GM12891 (cell line): ENCODE results near the gene CCDC51.

Source experiments
- POLR2A ChIP-seq: IDR thresholded peaks from 2 replicates; pipeline ENCODE4 v1.6.1; 2011; ENCODE audit warnings: low read depth, low read length, control low read depth
- POLR2AphosphoS5 ChIP-seq: IDR thresholded peaks from 2 replicates; pipeline ENCODE4 v1.6.1; 2011; ENCODE audit warnings: low read depth, low read length, control low read depth

DNA sequence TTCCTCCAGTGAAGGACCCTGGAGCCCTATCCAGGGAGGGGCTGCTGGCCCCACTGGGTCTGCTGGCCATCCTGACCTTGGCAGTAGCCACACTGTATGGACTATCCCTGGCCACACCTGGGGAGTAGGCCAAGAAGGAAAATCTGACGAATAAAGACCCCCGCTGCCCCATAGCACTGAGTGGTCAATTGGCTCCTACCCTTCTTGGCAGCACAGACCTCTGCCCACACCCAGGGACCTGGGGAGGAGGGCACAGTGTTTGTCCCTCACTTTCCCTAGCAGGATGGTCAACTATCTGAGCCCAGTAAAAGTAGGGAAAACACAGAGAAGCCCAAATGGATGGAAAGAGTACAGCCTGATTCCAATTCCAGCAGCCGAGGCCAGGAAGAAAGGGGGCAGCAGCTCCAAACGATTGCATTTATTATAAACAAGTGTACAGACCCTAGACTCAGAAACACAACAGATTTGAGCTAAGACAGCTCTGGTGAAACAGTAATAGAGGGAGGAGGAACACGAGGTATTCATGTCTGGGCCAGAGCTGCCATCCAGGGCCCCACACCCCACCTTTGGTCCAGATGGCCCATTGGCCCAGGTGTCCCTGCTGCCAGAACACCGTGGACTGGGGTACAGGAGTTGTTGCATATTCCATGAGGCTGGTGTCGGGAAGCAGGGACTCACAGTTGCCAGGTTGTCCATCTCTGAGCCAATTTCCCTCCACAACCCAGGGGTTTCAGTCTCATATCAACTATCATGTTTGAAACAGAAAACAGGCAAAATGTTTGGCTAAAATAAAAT is 27.8 kb upstream of the CCDC51 start:
- TF ChIP-seq POLR2A (no peak), POLR2AphosphoS5 (no peak)
